Lung (tissue), 12 donors: Measurements from ENCODE around the gene TRIM45. TPM values are rescaled to one million over a fixed set of nuclear protein-coding genes. Genes with fewer than 3 reads are reported as not detected.

Source experiments
- ATAC-seq: fragments of 200-7000 bp; cut with Tn5 transposase; one replicate; pipeline ENCODE4 v1.9.1; 2020; ENCODE audit warnings: moderate number of reproducible peaks; ENCODE audit not compliant: insufficient read depth, low FRiP score
- DNase-seq, 3 donors: peaks; one replicate each; pipeline ENCODE4 v3.0.0-alpha.2; 2013 to 2017
- H3K27ac ChIP-seq, 2 donors: one replicate each; pipeline ENCODE4 v1.5.1; 2013; ENCODE audit warnings: mild to moderate bottlenecking in 2 of 2, moderate library complexity in 2 of 2, control low read depth in 1 of 2, inconsistent platforms in 1 of 2, low read depth in 1 of 2, low read length in 1 of 2
- H3K27me3 ChIP-seq, 3 donors: one replicate each; pipeline ENCODE4 v1.5.1; 2013; ENCODE audit warnings: low read length in 2 of 3; ENCODE audit not compliant: control insufficient read depth in 3 of 3, insufficient read depth in 3 of 3
- H3K36me3 ChIP-seq, 4 donors: one replicate each; pipeline ENCODE4 v1.5.1; 2013; ENCODE audit warnings: low read length in 4 of 4, mild to moderate bottlenecking in 1 of 4, moderate library complexity in 1 of 4; ENCODE audit not compliant: control insufficient read depth in 4 of 4, insufficient read depth in 4 of 4
- H3K4me1 ChIP-seq, 5 donors: one replicate each; pipeline ENCODE4 v1.5.1; 2013; ENCODE audit warnings: low read length in 5 of 5, mild to moderate bottlenecking in 2 of 5, moderate library complexity in 1 of 5; ENCODE audit not compliant: control insufficient read depth in 5 of 5, insufficient read depth in 5 of 5
- H3K4me3 ChIP-seq: one replicate; pipeline ENCODE4 v1.5.1; 2013; ENCODE audit warnings: mild to moderate bottlenecking, control low read depth, moderate library complexity
- H3K9ac ChIP-seq, 2 donors: one replicate each; pipeline ENCODE4 v1.5.1; 2013; ENCODE audit warnings: low read length in 2 of 2, control low read depth in 1 of 2; ENCODE audit not compliant: insufficient read depth in 1 of 2
- H3K9me3 ChIP-seq, 4 donors: one replicate each; pipeline ENCODE4 v1.5.1; 2013; ENCODE audit warnings: low read length in 3 of 4, mild to moderate bottlenecking in 1 of 4, moderate library complexity in 1 of 4; ENCODE audit not compliant: control insufficient read depth in 4 of 4, insufficient read depth in 3 of 4
- WGBS, 2 donors: extraction: QIAGEN DNeasy Blood & Tissue Kit; methylation state at CpG; one replicate each; pipeline ENCODE4 v1.1.7; 2013; 5-methylcytosine and 5-hydroxymethylcytosine counted together
- polyA plus RNA-seq, 2 donors: library from polyadenylated mRNA; stranded (reverse); fragments of 200-250 nt; gene quantifications; one replicate each; pipeline ENCODE4 v1.2.1, GENCODE V29; 2013
- total RNA-seq, 2 donors: library from RNA; depleted of rRNA in 1 of 2; stranded (reverse); fragments of >200 nt in 1 of 2; gene quantifications; one replicate each; pipeline ENCODE4 v1.2.1, GENCODE V29; 2014 to 2021
- TF ChIP-seq, protein P1 (sequence below): IDR thresholded peaks from 2 replicates; pipeline ENCODE4 v1.5.1; 2012; ENCODE audit warnings: mild to moderate bottlenecking; ENCODE audit errors: control extremely low read depth, extremely low read depth
- donor health status: control.
- donor health status: control.
- donor health status: Bipolar disorder and iron deficiency.
- donor health status: healthy.
- donor health status: DM: yes; HTN: yes; CAD: no.

The TRIM45 gene
- total and polyA plus RNA-seq, 4 donors, result 0.41 to 6.0 (median 3.0) TPM

- Histone ChIP-seq H3K27ac (no peak overlapping the region), H3K4me1 (no peaks in the 10 kb centered on the region), H3K9ac (no peak overlapping the region), H3K36me3 (peaks cover 3 to 25% (median 13%) of the 10 kb centered on the region in 4 donors), H3K4me3 (no peak overlapping the region), H3K9me3 (no peaks in the 10 kb centered on the region), H3K27me3 (no peaks in the 10 kb centered on the region)
- ATAC-seq, result no peak
- 94 to 98% methylated on average over 6 of the region's 6 CpGs for WGBS, 2 donors
- TF ChIP-seq, protein P1, sequence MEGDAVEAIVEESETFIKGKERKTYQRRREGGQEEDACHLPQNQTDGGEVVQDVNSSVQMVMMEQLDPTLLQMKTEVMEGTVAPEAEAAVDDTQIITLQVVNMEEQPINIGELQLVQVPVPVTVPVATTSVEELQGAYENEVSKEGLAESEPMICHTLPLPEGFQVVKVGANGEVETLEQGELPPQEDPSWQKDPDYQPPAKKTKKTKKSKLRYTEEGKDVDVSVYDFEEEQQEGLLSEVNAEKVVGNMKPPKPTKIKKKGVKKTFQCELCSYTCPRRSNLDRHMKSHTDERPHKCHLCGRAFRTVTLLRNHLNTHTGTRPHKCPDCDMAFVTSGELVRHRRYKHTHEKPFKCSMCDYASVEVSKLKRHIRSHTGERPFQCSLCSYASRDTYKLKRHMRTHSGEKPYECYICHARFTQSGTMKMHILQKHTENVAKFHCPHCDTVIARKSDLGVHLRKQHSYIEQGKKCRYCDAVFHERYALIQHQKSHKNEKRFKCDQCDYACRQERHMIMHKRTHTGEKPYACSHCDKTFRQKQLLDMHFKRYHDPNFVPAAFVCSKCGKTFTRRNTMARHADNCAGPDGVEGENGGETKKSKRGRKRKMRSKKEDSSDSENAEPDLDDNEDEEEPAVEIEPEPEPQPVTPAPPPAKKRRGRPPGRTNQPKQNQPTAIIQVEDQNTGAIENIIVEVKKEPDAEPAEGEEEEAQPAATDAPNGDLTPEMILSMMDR, result no peak
- DNase-seq, result no peak
Observed at GRCh38 chr1:117079737-117080136, 41.8 kb downstream of the TRIM45 start.

GRCh38 chr1:117077267-117077666 lies 44.3 kb downstream of the TRIM45 start:
- DNase-seq (no peak), ATAC-seq (no peak)
- H3K4me3 ChIP-seq, result no peak overlapping the region
- peaks cover 3 to 25% (median 13%) of the 10 kb centered on the region in 4 donors for H3K36me3 ChIP-seq
- TF ChIP-seq, protein P1, result no peak
- no peak overlapping the region for H3K27ac ChIP-seq
- no peaks in the 10 kb centered on the region for H3K4me1 ChIP-seq
- no peaks in the 10 kb centered on the region for H3K27me3 ChIP-seq
- H3K9me3 ChIP-seq, result no peaks in the 10 kb centered on the region
- 65 to 66% methylated on average over 3 of the region's 3 CpGs for WGBS, 2 donors
- H3K9ac ChIP-seq, result no peak overlapping the region

GRCh38 chr1:117076648-117077047 lies 44.9 kb downstream of the TRIM45 start:
- Histone ChIP-seq H3K4me1 (no peaks in the 10 kb centered on the region), H3K36me3 (peaks cover 3 to 23% (median 10%) of the 10 kb centered on the region in 4 donors), H3K27me3 (no peaks in the 10 kb centered on the region), H3K9ac (no peak overlapping the region), H3K27ac (no peak overlapping the region), H3K9me3 (no peaks in the 10 kb centered on the region), H3K4me3 (no peak overlapping the region)
- ATAC-seq (no peak), DNase-seq (no peak)
- WGBS, 2 donors, result 97 to 99% methylated on average over 5 of the region's 5 CpGs
- TF ChIP-seq, protein P1, result no peak

DNA sequence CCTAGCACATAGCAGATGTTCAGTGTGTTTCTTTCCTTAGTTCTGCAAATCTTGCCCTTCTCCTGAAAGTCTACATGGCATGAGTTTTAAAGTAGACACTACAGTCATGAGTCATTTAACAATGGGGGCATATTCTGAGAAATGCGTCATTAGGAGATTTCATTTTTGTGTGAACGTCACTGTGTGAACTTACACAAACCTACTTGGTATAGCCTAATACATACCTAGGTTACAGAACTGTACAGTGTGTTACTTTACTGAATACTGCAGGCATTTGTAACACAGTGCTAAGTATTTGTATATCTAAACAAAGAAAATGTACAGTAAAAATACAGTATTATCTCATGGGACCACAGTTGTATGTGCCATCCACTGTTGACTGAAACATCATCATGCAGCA lies 51.4 kb downstream of the TRIM45 start:
- no peak overlapping the region for H3K4me3 ChIP-seq
- peaks cover 0 to 2% (median 0%) of the 10 kb centered on the region in 5 donors for H3K4me1 ChIP-seq
- H3K27me3 ChIP-seq, result no peaks in the 10 kb centered on the region
- H3K36me3 ChIP-seq, result peaks cover 0 to 2% (median 0%) of the 10 kb centered on the region in 4 donors
- DNase-seq (no peak), ATAC-seq (no peak)
- 87 to 96% methylated on average over 2 of the region's 2 CpGs for WGBS, 2 donors
- H3K9ac ChIP-seq, result no peak overlapping the region
- TF ChIP-seq, protein P1, result no peak
- no peaks in the 10 kb centered on the region for H3K9me3 ChIP-seq
- no peak overlapping the region for H3K27ac ChIP-seq
